WERI-Rb-1 (cell line): Measurements from ENCODE around the gene JAZF1.

Source experiments
- DNase-seq: peaks from one replicate; pipeline ENCODE4 v3.0.0-alpha.2; 2020
- H3K27ac ChIP-seq: fragments of 250-450 bp; sonication (Bioruptor Pico); 2 replicates; pipeline ENCODE4 v1.5.1; 2020; ENCODE audit warnings: mild to moderate bottlenecking, moderate library complexity
- H3K27me3 ChIP-seq: fragments of 250-450 bp; sonication (Bioruptor Pico); 2 replicates; pipeline ENCODE4 v1.5.1; 2021; ENCODE audit warnings: mild to moderate bottlenecking, low read depth, moderate library complexity; ENCODE audit not compliant: insufficient read depth, severe bottlenecking
- H3K36me3 ChIP-seq: fragments of 250-450 bp; sonication (Bioruptor Pico); 2 replicates; pipeline ENCODE4 v1.5.1; 2020; ENCODE audit warnings: mild to moderate bottlenecking, moderate library complexity
- H3K4me3 ChIP-seq: 2 replicates; pipeline ENCODE4 v1.5.1; 2011; ENCODE audit warnings: low read depth, mild to moderate bottlenecking, control low read depth, low read length
- H3K9me3 ChIP-seq: fragments of 250-450 bp; sonication (Bioruptor Pico); 2 replicates; pipeline ENCODE4 v1.5.1; 2021; ENCODE audit warnings: mild to moderate bottlenecking, moderate library complexity; ENCODE audit not compliant: severe bottlenecking
- CTCF ChIP-seq: IDR thresholded peaks from 2 replicates; pipeline ENCODE4 v1.5.1; 2011; ENCODE audit warnings: low read depth, mild to moderate bottlenecking, control low read depth, inconsistent platforms, low read length

Gene JAZF1

GRCh38 chr7:28065721-28066285 is 114.8 kb downstream of the JAZF1 start:
- Histone ChIP-seq H3K9me3 (no peaks in the 10 kb centered on the region), H3K27me3 (peaks cover 36% of the 10 kb centered on the region), H3K27ac (no peak overlapping the region), H3K4me3 (no peak overlapping the region), H3K36me3 (no peaks in the 10 kb centered on the region)
- no peak for DNase-seq
- no peak for TF ChIP-seq CTCF

GRCh38 chr7:28065308-28065707 is 115.3 kb downstream of the JAZF1 start:
- DNase-seq: no peak
- TF ChIP-seq CTCF: no peak
- peaks cover 34% of the 10 kb centered on the region for H3K27me3 ChIP-seq
- no peak overlapping the region for H3K27ac ChIP-seq
- H3K9me3 ChIP-seq: no peaks in the 10 kb centered on the region
- no peaks in the 10 kb centered on the region for H3K36me3 ChIP-seq
- no peak overlapping the region for H3K4me3 ChIP-seq

- TF ChIP-seq CTCF: no peak
- no peak for DNase-seq
- Histone ChIP-seq H3K9me3 (no peaks in the 10 kb centered on the region), H3K27me3 (peaks cover 27% of the 10 kb centered on the region), H3K36me3 (no peaks in the 10 kb centered on the region), H3K4me3 (no peak overlapping the region), H3K27ac (no peak overlapping the region)
Observed at GRCh38 chr7:28064437-28064836, 116.2 kb downstream of the JAZF1 start.

GRCh38 chr7:28062197-28062991 is 118.2 kb downstream of the JAZF1 start:
- H3K9me3 ChIP-seq: no peaks in the 10 kb centered on the region
- H3K4me3 ChIP-seq: no peak overlapping the region
- peaks cover 28% of the 10 kb centered on the region for H3K27me3 ChIP-seq
- H3K36me3 ChIP-seq: no peaks in the 10 kb centered on the region
- no peak overlapping the region for H3K27ac ChIP-seq
- TF ChIP-seq CTCF: peak; percentile 89
- peak; percentile 68 for DNase-seq

GRCh38 chr7:28061824-28062196 is 118.8 kb downstream of the JAZF1 start:
- no peak overlapping the region for H3K27ac ChIP-seq

More at GRCh38 chr7:28061824-28062196, 118.8 kb downstream of the JAZF1 start:
- H3K9me3 ChIP-seq: no peaks in the 10 kb centered on the region
- DNase-seq: no peak
- H3K4me3 ChIP-seq: no peak overlapping the region
- peaks cover 28% of the 10 kb centered on the region for H3K27me3 ChIP-seq
- no peaks in the 10 kb centered on the region for H3K36me3 ChIP-seq
- TF ChIP-seq CTCF: no peak
